ENCODE data around the gene ARHGAP25. TPM values are rescaled to one million over a fixed set of nuclear protein-coding genes. Genes with fewer than 3 reads are reported as not detected.

The ARHGAP25 gene
- total RNA-seq, 4 donors from 2014 or later: 3.7 to 9.3 (median 5.4) TPM

DNA sequence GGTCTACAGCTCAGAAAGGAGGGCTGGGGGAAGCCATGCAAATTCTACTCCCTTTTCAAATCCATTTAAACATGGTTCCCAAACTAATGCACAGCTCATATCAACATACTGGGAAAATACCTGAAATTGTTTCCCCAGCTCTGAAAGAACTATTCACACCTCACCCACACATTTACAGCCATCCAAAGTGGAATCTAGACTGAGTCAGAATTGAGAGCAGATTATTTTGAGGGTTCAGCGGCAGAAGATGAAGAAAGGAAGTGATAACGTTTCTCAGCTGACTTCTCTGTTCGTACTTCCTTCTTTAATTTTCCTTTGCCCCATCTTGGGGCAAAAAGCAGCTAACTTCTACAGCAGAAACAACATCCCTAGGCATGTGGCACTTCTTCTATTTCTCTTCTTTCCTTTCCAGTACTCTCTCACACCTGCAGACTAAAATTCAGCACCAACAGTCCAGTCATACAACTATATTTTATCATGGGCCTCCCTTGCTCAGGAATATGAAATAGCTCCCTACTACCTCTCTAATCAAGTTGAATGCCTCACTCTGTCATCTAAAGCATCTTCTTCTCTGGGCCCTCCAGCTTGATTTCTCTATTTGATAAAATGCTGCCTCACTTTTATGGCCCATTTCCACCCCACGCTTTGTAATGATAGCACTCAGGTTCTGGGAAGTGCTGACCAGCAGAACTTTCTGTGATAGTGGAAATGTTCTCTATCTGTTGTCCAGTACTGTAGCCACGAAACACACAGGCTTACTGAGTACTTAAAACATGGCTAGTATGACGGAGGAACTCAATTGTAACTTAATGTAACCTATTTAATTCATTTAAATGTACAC, 35.9 kb downstream of the ARHGAP25 start:
- WGBS: 83% methylated on average over 6 of the region's 6 CpGs
- intact Hi-C loops (cut with DNase I): no loop called here
- TF ChIP-seq, protein P1, sequence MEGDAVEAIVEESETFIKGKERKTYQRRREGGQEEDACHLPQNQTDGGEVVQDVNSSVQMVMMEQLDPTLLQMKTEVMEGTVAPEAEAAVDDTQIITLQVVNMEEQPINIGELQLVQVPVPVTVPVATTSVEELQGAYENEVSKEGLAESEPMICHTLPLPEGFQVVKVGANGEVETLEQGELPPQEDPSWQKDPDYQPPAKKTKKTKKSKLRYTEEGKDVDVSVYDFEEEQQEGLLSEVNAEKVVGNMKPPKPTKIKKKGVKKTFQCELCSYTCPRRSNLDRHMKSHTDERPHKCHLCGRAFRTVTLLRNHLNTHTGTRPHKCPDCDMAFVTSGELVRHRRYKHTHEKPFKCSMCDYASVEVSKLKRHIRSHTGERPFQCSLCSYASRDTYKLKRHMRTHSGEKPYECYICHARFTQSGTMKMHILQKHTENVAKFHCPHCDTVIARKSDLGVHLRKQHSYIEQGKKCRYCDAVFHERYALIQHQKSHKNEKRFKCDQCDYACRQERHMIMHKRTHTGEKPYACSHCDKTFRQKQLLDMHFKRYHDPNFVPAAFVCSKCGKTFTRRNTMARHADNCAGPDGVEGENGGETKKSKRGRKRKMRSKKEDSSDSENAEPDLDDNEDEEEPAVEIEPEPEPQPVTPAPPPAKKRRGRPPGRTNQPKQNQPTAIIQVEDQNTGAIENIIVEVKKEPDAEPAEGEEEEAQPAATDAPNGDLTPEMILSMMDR (IDR thresholded peaks at IDR 0.05): no peak
- TF ChIP-seq EP300 (IDR thresholded peaks at IDR 0.05) (no peak), POLR2AphosphoS5 (IDR thresholded peaks at IDR 0.05) (no peak), POLR2A (IDR thresholded peaks at IDR 0.05; ENCODE audit: low read depth) (no peak)
- Histone ChIP-seq H3K27me3 (no peaks in the 10 kb centered on the region), H3K36me3 (no peaks in the 10 kb centered on the region), H3K27ac (replicated peaks in 1 of 4) (peak overlapping the region; percentile 40 to 62 (median 54)), H3K9me3 (no peaks in the 10 kb centered on the region), H3K4me3 (no peak overlapping the region), H3K4me1 (peaks cover 26 to 49% (median 36%) of the 10 kb centered on the region in 4 donors)
- no peak for DNase-seq (ENCODE audit: extremely low spot score)

DNA sequence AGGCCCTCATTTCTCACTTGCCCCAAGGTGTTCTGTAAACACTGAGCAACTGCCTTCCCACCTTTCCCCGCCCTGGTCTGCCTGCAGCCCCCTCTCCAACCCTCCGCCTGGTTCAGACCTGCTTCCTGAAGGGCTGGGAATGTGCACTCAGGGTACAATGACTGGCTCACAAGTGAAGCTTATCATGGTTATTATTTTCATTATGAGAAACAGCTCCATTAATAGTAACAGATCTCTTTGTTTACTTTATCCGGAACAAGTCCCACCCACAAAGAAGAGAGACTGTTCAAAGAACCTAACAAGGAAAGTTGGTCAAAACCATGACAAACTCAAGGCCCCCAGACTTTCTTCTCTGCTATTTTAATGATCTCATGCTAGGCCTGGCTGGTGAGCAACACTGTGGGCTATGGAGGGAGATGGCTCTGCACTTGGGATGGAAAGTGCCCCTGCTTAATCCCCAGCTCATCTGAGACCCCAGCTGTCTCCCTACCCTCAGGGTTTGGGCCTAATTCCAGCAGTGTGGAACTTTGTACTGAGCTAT, 36.7 kb downstream of the ARHGAP25 start:
- TF ChIP-seq POLR2AphosphoS5 (IDR thresholded peaks at IDR 0.05) (no peak), POLR2A (IDR thresholded peaks at IDR 0.05; ENCODE audit: low read depth) (no peak), EP300 (IDR thresholded peaks at IDR 0.05) (no peak)
- TF ChIP-seq, protein P1 (IDR thresholded peaks at IDR 0.05): no peak
- no peak for DNase-seq (ENCODE audit: extremely low spot score)
- 56% methylated on average over 3 of the region's 3 CpGs for WGBS
- H3K27me3 ChIP-seq: no peaks in the 10 kb centered on the region
- H3K4me1 ChIP-seq: peaks cover 21 to 43% (median 37%) of the 10 kb centered on the region in 4 donors
- intact Hi-C loops (cut with DNase I): no loop called here
- peak overlapping the region; percentile 40 to 62 (median 54) for H3K27ac ChIP-seq (replicated peaks in 1 of 4)
- no peaks in the 10 kb centered on the region for H3K9me3 ChIP-seq
- no peaks in the 10 kb centered on the region for H3K36me3 ChIP-seq
- no peak overlapping the region for H3K4me3 ChIP-seq

DNA sequence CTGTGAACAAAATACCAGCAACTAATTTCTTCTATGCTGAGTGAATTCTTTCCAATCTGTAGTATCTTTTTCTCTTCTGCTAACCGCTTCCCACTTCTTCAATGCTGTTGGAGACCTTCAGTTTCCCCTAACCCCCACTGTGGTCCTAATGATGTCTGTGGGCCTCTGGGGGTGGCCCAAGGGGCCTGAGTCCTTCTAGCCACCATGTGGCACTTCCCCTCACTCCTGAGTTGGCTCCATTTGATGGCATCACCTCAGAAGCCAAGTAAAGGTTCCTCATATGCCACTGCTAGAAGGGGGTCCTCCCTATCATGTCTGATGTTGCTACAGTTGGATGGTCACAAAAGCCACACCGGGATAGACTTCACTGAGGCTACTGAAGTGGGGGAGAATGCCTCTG, 37.5 kb downstream of the ARHGAP25 start:
- Histone ChIP-seq H3K36me3 (no peaks in the 10 kb centered on the region), H3K4me1 (peaks cover 21 to 43% (median 37%) of the 10 kb centered on the region in 4 donors), H3K4me3 (no peak overlapping the region), H3K27me3 (no peaks in the 10 kb centered on the region), H3K27ac (replicated peaks in 1 of 4) (peak overlapping the region in 1 of 4 donors; percentile 62), H3K9me3 (no peaks in the 10 kb centered on the region)
- TF ChIP-seq POLR2AphosphoS5 (IDR thresholded peaks at IDR 0.05): no peak
- no peak for TF ChIP-seq POLR2A (IDR thresholded peaks at IDR 0.05; ENCODE audit: low read depth)
- TF ChIP-seq EP300 (IDR thresholded peaks at IDR 0.05): no peak
- TF ChIP-seq, protein P1 (IDR thresholded peaks at IDR 0.05): no peak
- DNase-seq (ENCODE audit: extremely low spot score): no peak
- intact Hi-C loops (cut with DNase I): no loop called here
- 98% methylated on average over 2 of the region's 2 CpGs for WGBS

DNA sequence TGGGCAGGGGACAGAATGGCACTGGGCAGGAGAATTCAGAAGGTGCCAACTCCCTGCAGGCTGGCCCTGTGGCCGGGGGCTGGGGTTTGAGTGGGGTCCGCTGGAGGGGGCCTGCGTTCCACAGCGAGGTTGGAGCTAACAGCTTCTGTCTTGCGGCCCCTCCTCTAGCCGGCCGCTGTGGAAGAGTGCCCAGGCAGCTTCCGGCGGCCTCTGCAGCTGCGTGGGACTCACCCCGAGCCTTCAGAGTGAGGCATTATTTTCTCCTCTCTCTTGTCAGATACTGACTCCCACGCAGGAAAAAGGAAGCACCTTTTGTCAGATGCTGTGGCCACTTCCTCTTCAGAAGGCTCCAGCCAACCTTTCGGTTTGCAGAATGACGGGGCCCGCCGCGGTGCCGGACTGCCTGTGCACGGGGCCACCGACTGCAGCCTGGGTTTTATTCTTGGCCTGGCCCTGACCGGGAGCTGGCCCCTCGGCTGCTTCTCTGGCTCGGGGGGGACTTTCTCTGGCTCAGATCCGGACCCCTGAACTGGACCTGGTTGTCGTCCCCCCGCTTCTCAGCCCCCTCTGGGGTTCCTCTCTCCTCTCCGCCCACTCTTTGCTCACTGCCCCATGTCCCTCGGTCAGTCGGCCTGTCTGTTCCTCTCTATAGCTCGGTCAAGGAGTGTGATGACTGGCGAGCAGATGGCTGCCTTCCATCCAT, 40.1 kb downstream of the ARHGAP25 start:
- no peaks in the 10 kb centered on the region for H3K27me3 ChIP-seq
- peaks cover 27 to 42% (median 37%) of the 10 kb centered on the region in 4 donors for H3K4me1 ChIP-seq
- DNase-seq (ENCODE audit: extremely low spot score): no peak
- peak; percentile 65 for TF ChIP-seq POLR2AphosphoS5 (IDR thresholded peaks at IDR 0.05)
- no peak for TF ChIP-seq POLR2A (IDR thresholded peaks at IDR 0.05; ENCODE audit: low read depth)
- H3K27ac ChIP-seq (replicated peaks in 1 of 4): peak overlapping the region; percentile 64 to 76 (median 68)
- intact Hi-C loops (cut with DNase I): no loop called here
- H3K4me3 ChIP-seq: peak overlapping the region; percentile 43 to 55 (median 46)
- H3K9me3 ChIP-seq: no peaks in the 10 kb centered on the region
- no peaks in the 10 kb centered on the region for H3K36me3 ChIP-seq
- 57% methylated on average over 18 of the region's 31 CpGs for WGBS

Data from esophagus muscularis mucosa (tissue), 4 donors.